Nephron (organoid): Measurements from ENCODE around the gene KRTAP5-5.

Source experiments
- H3K27ac Mint-ChIP-seq, 3 experiments: 2 replicates each; pipeline ENCODE4 v1.8.0; 2020; ENCODE audit warnings: mixed read lengths in 3 of 3, mild to moderate bottlenecking in 2 of 3, moderate library complexity in 1 of 3
- H3K27me3 Mint-ChIP-seq: 2 replicates; pipeline ENCODE4 v1.8.0; 2021; ENCODE audit warnings: low read depth, mild to moderate bottlenecking, moderate library complexity, mixed read lengths
- H3K36me3 Mint-ChIP-seq: 2 replicates; pipeline ENCODE4 v1.8.0; 2020; ENCODE audit warnings: low read depth, mixed read lengths
- H3K4me1 Mint-ChIP-seq: 2 replicates; pipeline ENCODE4 v1.8.0; 2020; ENCODE audit warnings: mixed read lengths
- H3K4me3 Mint-ChIP-seq, 3 experiments: 2 replicates each; pipeline ENCODE4 v1.8.0; 2020; ENCODE audit warnings: mild to moderate bottlenecking in 3 of 3, mixed read lengths in 3 of 3, moderate library complexity in 2 of 3
- H3K9me3 Mint-ChIP-seq: 2 replicates; pipeline ENCODE4 v1.8.0; 2020; ENCODE audit warnings: mixed read lengths
- CTCF ChIP-seq, 3 experiments: fragments of 200-600 bp; sonication (generic); IDR thresholded peaks; one replicate each; pipeline ENCODE4 v1.5.0; 2021; ENCODE audit warnings: antibody characterized with exemption in 3 of 3; ENCODE audit not compliant: unreplicated experiment in 3 of 3

Gene KRTAP5-5

GRCh38 chr11:1633864-1634263, 4.3 kb downstream of the KRTAP5-5 start:
- no peak for TF ChIP-seq CTCF (IDR thresholded peaks at IDR 0.05; ENCODE audit: unreplicated experiment in 3 of 3)
- Mint-ChIP-seq H3K27me3 (peaks cover 59% of the 10 kb centered on the region), H3K9me3 (no peaks in the 10 kb centered on the region), H3K4me3 (no peak overlapping the region), H3K27ac (no peak overlapping the region), H3K4me1 (peaks cover 17% of the 10 kb centered on the region), H3K36me3 (no peaks in the 10 kb centered on the region)

GRCh38 chr11:1636291-1636950, 6.8 kb downstream of the KRTAP5-5 start:
- Mint-ChIP-seq H3K27ac (no peak overlapping the region), H3K4me1 (peaks cover 10% of the 10 kb centered on the region), H3K36me3 (no peaks in the 10 kb centered on the region), H3K9me3 (no peaks in the 10 kb centered on the region), H3K27me3 (peaks cover 53% of the 10 kb centered on the region), H3K4me3 (no peak overlapping the region)
- TF ChIP-seq CTCF (IDR thresholded peaks at IDR 0.05; ENCODE audit: unreplicated experiment in 3 of 3): no peak

GRCh38 chr11:1637628-1638027, 8.1 kb downstream of the KRTAP5-5 start:
- Mint-ChIP-seq H3K27ac (no peak overlapping the region), H3K9me3 (no peaks in the 10 kb centered on the region), H3K4me3 (no peak overlapping the region), H3K27me3 (peaks cover 43% of the 10 kb centered on the region), H3K4me1 (peaks cover 4% of the 10 kb centered on the region), H3K36me3 (no peaks in the 10 kb centered on the region)
- TF ChIP-seq CTCF (IDR thresholded peaks at IDR 0.05; ENCODE audit: unreplicated experiment in 3 of 3): no peak

- Mint-ChIP-seq H3K9me3 (no peaks in the 10 kb centered on the region), H3K4me1 (no peaks in the 10 kb centered on the region), H3K4me3 (no peak overlapping the region), H3K36me3 (no peaks in the 10 kb centered on the region), H3K27ac (no peak overlapping the region), H3K27me3 (peaks cover 40% of the 10 kb centered on the region)
- no peak for TF ChIP-seq CTCF (IDR thresholded peaks at IDR 0.05; ENCODE audit: unreplicated experiment in 3 of 3)
Observed at GRCh38 chr11:1638344-1638743, 8.8 kb downstream of the KRTAP5-5 start.

GRCh38 chr11:1639102-1639620, 9.6 kb downstream of the KRTAP5-5 start:
- no peaks in the 10 kb centered on the region for H3K36me3 Mint-ChIP-seq
- no peaks in the 10 kb centered on the region for H3K4me1 Mint-ChIP-seq
- H3K27ac Mint-ChIP-seq: no peak overlapping the region
- no peak overlapping the region for H3K4me3 Mint-ChIP-seq
- no peaks in the 10 kb centered on the region for H3K9me3 Mint-ChIP-seq
- peaks cover 35% of the 10 kb centered on the region for H3K27me3 Mint-ChIP-seq
- TF ChIP-seq CTCF (IDR thresholded peaks at IDR 0.05; ENCODE audit: unreplicated experiment in 3 of 3): no peak

- Mint-ChIP-seq H3K27me3 (peaks cover 32% of the 10 kb centered on the region), H3K9me3 (no peaks in the 10 kb centered on the region), H3K4me1 (no peaks in the 10 kb centered on the region), H3K27ac (no peak overlapping the region), H3K4me3 (no peak overlapping the region), H3K36me3 (no peaks in the 10 kb centered on the region)
- TF ChIP-seq CTCF (IDR thresholded peaks at IDR 0.05; ENCODE audit: unreplicated experiment in 3 of 3): no peak
Observed at GRCh38 chr11:1639666-1640065, 10.1 kb downstream of the KRTAP5-5 start.
